B cell (primary cell): ENCODE results near the gene ARFGAP3. TPM values are rescaled to one million over a fixed set of nuclear protein-coding genes. Genes with fewer than 3 reads are reported as not detected.

Source experiments
- ATAC-seq: fragments of 200-7000 bp; cut with Tn5 transposase; one replicate; pipeline ENCODE4 v1.10.0; 2021; ENCODE audit warnings: low read depth, mild to moderate bottlenecking, moderate number of reproducible peaks, moderate library complexity
- CTCF ChIA-PET: fragments of 350-600 bp; sonication (Branson Sonifier 250); formaldehyde crosslinking; loops from one replicate; lab custom pipeline; 2021; ENCODE audit warnings: antibody characterized with exemption, inconsistent platforms; lab: Charles Lee
- POLR2A ChIA-PET: fragments of 350-600 bp; sonication (Branson Sonifier 250); formaldehyde crosslinking; loops from one replicate; lab custom pipeline; 2021; ENCODE audit warnings: antibody characterized with exemption; lab: Charles Lee
- DNase-seq: peaks from one replicate; pipeline ENCODE4 v3.0.0; 2013
- H2AFZ ChIP-seq: 2 replicates; pipeline ENCODE4 v1.6.1; 2012; ENCODE audit warnings: mild to moderate bottlenecking, low read depth, low read length; ENCODE audit not compliant: insufficient read depth, poor library complexity, severe bottlenecking
- H3K27ac ChIP-seq, 2 donors: 1 replicate in 1 of 2; 2 replicates in 1 of 2; pipeline ENCODE4 v1.5.1; 2012 to 2013; ENCODE audit warnings: low read length in 2 of 2, mild to moderate bottlenecking in 2 of 2, moderate library complexity in 1 of 2
- H3K27me3 ChIP-seq, 4 experiments: fragments of 200-600 bp in 1 of 4; sonication (generic) in 1 of 4; replicated peaks in 1 of 4; 1 replicate in 2 of 4; 2 replicates in 2 of 4; pipeline versions ENCODE4 v1.6.1 to v1.7.0; 2013 to 2016; ENCODE audit warnings: low read length in 3 of 4, mild to moderate bottlenecking in 2 of 4, mixed read lengths in 1 of 4, moderate library complexity in 1 of 4; ENCODE audit not compliant: insufficient read depth in 4 of 4, control insufficient read depth in 3 of 4; ENCODE audit errors: control extremely low read depth in 1 of 4
- H3K36me3 ChIP-seq, 2 experiments: replicated peaks in 1 of 2; 1 replicate in 1 of 2; 2 replicates in 1 of 2; pipeline versions ENCODE4 v1.6.1 to v1.7.1; 2013; ENCODE audit warnings: low read length in 1 of 2; ENCODE audit not compliant: insufficient read depth in 2 of 2, control insufficient read depth in 1 of 2; ENCODE audit errors: control extremely low read depth in 1 of 2, extremely low read depth in 1 of 2
- H3K4me1 ChIP-seq, 2 donors: fragments of 200-600 bp in 1 of 2; sonication (generic) in 1 of 2; 1 replicate in 1 of 2; 2 replicates in 1 of 2; pipeline versions ENCODE4 v1.5.1 to v1.6.1; 2013 to 2017; ENCODE audit warnings: low read length in 2 of 2; ENCODE audit not compliant: control insufficient read depth in 2 of 2, insufficient read depth in 2 of 2
- H3K4me2 ChIP-seq: replicated peaks from 2 replicates; pipeline ENCODE3; 2012; ENCODE audit warnings: mild to moderate bottlenecking, low read depth, low read length; ENCODE audit not compliant: poor library complexity, severe bottlenecking
- H3K4me3 ChIP-seq, 5 experiments: fragments of 200-600 bp in 1 of 5; sonication (generic) in 1 of 5; 1 replicate in 3 of 5; 2 replicates in 2 of 5; pipeline versions ENCODE4 v1.5.1 to v1.7.0; 2011 to 2016; ENCODE audit warnings: low read length in 4 of 5, mild to moderate bottlenecking in 4 of 5, low read depth in 2 of 5, control low read depth in 1 of 5, moderate library complexity in 1 of 5; ENCODE audit not compliant: insufficient read depth in 1 of 5; ENCODE audit errors: control extremely low read depth in 1 of 5, extremely low read depth in 1 of 5
- H3K79me2 ChIP-seq: fragments of 200-600 bp; sonication (generic); one replicate; pipeline ENCODE4 v1.6.0; 2016; ENCODE audit warnings: low read length; ENCODE audit not compliant: control insufficient read depth, insufficient read depth
- H3K9ac ChIP-seq: fragments of 200-600 bp; sonication (generic); 2 replicates; pipeline ENCODE4 v1.6.1; 2017; ENCODE audit warnings: mild to moderate bottlenecking, low read length, moderate library complexity
- H3K9me3 ChIP-seq, 3 donors: one replicate each; pipeline versions ENCODE4 v1.6.1 to v1.7.1; 2013; ENCODE audit warnings: low read length in 2 of 3; ENCODE audit not compliant: control insufficient read depth in 2 of 3, insufficient read depth in 1 of 3; ENCODE audit errors: control extremely low read depth in 1 of 3
- H4K20me1 ChIP-seq: 2 replicates; pipeline ENCODE4 v1.6.0; 2012; ENCODE audit warnings: mild to moderate bottlenecking, low read length; ENCODE audit not compliant: insufficient read depth, control insufficient read depth, poor library complexity, severe bottlenecking
- H3K27ac Mint-ChIP-seq: one replicate; pipeline ENCODE4 v1.8.0; 2021; ENCODE audit warnings: mixed read lengths
- H3K27me3 Mint-ChIP-seq: one replicate; pipeline ENCODE4 v1.8.0; 2021; ENCODE audit warnings: mixed read lengths
- H3K4me1 Mint-ChIP-seq: one replicate; pipeline ENCODE4 v1.8.0; 2021; ENCODE audit warnings: mixed read lengths
- H3K4me3 Mint-ChIP-seq: one replicate; pipeline ENCODE4 v1.8.0; 2021; ENCODE audit warnings: mixed read lengths
- H3K9me3 Mint-ChIP-seq: one replicate; pipeline ENCODE4 v1.8.0; 2022; ENCODE audit warnings: mixed read lengths; ENCODE audit not compliant: insufficient read depth
- EZH2 ChIP-seq: IDR thresholded peaks from 2 replicates; pipeline ENCODE4 v1.6.1; 2012; ENCODE audit warnings: borderline replicate concordance, low read depth, mild to moderate bottlenecking, moderate library complexity, low read length; ENCODE audit not compliant: insufficient read depth, poor library complexity, severe bottlenecking
- WGBS: methylation state at CpG from one replicate; pipeline ENCODE4 v1.1.5; 2013; ENCODE audit warnings: missing lambda C conversion rate; ENCODE audit not compliant: insufficient coverage; 5-methylcytosine and 5-hydroxymethylcytosine counted together
- intact Hi-C: fragments of 100-400 bp; cut with micrococcal nuclease; formaldehyde crosslinking; loops from one replicate; pipeline ENCODE4 v1.10.0; 2022
- polyA plus RNA-seq: library from polyadenylated mRNA; depleted of rRNA; stranded (reverse); fragments of >200 nt; gene quantifications from 2 replicates; pipeline ENCODE4 v1.2.3, GENCODE V29; 2012
- total RNA-seq, 2 donors: library from RNA; stranded (reverse); fragments of 120-200 nt in 1 of 2; gene quantifications; 1 replicate in 1 of 2; 2 replicates in 1 of 2; pipeline versions ENCODE4 v1.2.3 to v1.2.4, GENCODE V29; 2013 to 2022
- TF ChIP-seq, protein P1 (sequence below): fragments of 200-600 bp; IDR thresholded peaks from one replicate; pipeline ENCODE4 v1.8.0; 2022; ENCODE audit warnings: antibody characterized with exemption, mild to moderate bottlenecking

The ARFGAP3 gene
- total and polyA plus RNA-seq, 2 donors (not counting 1 experiment from before 2014, with no cell fraction given): 10.7 to 33.2 TPM

DNA sequence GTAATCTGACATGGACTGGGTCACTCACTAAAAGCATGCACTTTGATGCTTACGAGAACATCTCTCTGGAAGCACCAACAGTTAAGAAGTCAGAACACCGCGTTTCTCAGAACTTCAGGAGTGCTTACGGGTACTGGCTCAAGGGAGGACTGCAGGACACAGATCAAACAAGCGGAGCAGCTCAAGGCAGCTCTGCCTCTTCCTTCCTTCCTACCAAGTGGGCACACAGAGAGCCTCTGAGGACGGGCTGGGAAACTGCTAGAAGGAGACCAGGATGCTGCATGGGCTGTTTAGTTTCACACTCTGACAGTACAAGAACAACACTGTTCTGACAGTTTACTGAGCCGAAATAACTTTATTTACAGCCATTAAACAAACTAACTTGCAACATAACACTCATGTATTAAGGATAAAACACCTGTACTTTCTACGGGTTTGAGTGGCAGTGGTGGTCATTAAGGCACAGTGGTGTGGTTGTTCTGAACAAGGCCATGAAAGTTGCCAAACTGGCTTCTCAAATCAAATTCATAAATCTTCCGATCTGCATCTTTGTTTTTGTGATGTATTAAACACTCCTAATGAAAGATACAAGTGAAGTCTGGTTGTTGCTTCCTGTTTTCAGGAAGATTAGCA is 37.5 kb downstream of the ARFGAP3 start:
- no peak for TF ChIP-seq EZH2
- TF ChIP-seq, protein P1, sequence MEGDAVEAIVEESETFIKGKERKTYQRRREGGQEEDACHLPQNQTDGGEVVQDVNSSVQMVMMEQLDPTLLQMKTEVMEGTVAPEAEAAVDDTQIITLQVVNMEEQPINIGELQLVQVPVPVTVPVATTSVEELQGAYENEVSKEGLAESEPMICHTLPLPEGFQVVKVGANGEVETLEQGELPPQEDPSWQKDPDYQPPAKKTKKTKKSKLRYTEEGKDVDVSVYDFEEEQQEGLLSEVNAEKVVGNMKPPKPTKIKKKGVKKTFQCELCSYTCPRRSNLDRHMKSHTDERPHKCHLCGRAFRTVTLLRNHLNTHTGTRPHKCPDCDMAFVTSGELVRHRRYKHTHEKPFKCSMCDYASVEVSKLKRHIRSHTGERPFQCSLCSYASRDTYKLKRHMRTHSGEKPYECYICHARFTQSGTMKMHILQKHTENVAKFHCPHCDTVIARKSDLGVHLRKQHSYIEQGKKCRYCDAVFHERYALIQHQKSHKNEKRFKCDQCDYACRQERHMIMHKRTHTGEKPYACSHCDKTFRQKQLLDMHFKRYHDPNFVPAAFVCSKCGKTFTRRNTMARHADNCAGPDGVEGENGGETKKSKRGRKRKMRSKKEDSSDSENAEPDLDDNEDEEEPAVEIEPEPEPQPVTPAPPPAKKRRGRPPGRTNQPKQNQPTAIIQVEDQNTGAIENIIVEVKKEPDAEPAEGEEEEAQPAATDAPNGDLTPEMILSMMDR: no peak
- intact Hi-C loops: loop anchor here (1.0 to 2.0 kb wide), 3 partner anchors 39 to 199 kb away; no protein-coding TSS in a partner anchor
- POLR2A ChIA-PET: interaction anchor here (1.6 kb wide), 1 partner anchor 205 kb away, joined by 4 read pairs; the partner anchor contains the start of gene POLDIP3
- Histone ChIP-seq H2AFZ (no peak overlapping the region), H3K27ac (no peak overlapping the region), H4K20me1 (no peaks in the 10 kb centered on the region), H3K4me1 (peaks cover 0 to 4% of the 10 kb centered on the region in 2 donors), H3K4me3 (no peak overlapping the region), H3K4me2 (no peak overlapping the region), H3K9ac (no peak overlapping the region), H3K36me3 (peaks cover 10 to 23% of the 10 kb centered on the region in 2 experiments), H3K27me3 (no peaks in the 10 kb centered on the region), H3K9me3 (peaks cover 0 to 2% (median 0%) of the 10 kb centered on the region in 3 donors), H3K79me2 (no peaks in the 10 kb centered on the region)
- Mint-ChIP-seq H3K4me3 (no peak overlapping the region), H3K27ac (no peak overlapping the region), H3K9me3 (peaks cover 2% of the 10 kb centered on the region), H3K27me3 (no peaks in the 10 kb centered on the region), H3K4me1 (peaks cover 4% of the 10 kb centered on the region)
- ATAC-seq: no peak
- DNase-seq: no peak
- CTCF ChIA-PET: interaction anchor here (0.7 to 2.2 kb wide), 14 partner anchors 13 to 204 kb away, joined by 3 to 15 read pairs (median 4); partner anchors contain the start of gene POLDIP3
- WGBS: 86% methylated on average over 6 of the region's 9 CpGs

DNA sequence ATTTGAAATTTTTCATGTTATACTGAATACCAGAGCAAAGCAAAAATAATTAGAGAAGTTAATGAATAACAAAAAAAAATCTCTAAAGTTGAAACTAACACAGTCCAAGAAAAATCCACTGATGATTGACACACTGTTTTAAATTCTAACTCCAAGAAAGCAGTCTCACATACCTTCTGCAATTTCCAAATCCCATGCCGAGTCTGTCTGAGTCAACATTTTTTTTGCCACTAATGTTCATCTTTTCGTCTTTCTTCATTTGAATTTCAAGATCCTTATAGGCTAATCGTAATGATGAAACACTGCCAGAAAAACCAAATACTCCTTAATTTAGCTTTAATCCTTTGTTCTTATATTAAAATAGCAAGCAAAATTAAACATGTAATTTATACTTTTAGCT is 39.5 kb downstream of the ARFGAP3 start:
- POLR2A ChIA-PET: no interaction called here
- intact Hi-C loops: no loop called here

More for the DNA sequence above, 39.5 kb downstream of the ARFGAP3 start:
- 100% methylated on average over 2 of the region's 3 CpGs for WGBS
- CTCF ChIA-PET: interaction anchor here (1.3 to 2.5 kb wide), 3 partner anchors 50 to 196 kb away, joined by 4 to 9 read pairs (median 9); no protein-coding TSS in a partner anchor
- Mint-ChIP-seq H3K27me3 (no peaks in the 10 kb centered on the region), H3K4me3 (no peak overlapping the region), H3K4me1 (peaks cover 4% of the 10 kb centered on the region), H3K9me3 (peaks cover 2% of the 10 kb centered on the region), H3K27ac (no peak overlapping the region)
- Histone ChIP-seq H3K9ac (no peak overlapping the region), H3K9me3 (peaks cover 0 to 2% (median 0%) of the 10 kb centered on the region in 3 donors), H4K20me1 (no peaks in the 10 kb centered on the region), H3K4me1 (peaks cover 0 to 4% of the 10 kb centered on the region in 2 donors), H3K4me2 (no peak overlapping the region), H3K36me3 (peaks cover 11 to 24% of the 10 kb centered on the region in 2 experiments), H3K27me3 (no peaks in the 10 kb centered on the region), H3K79me2 (no peaks in the 10 kb centered on the region), H3K4me3 (no peak overlapping the region), H2AFZ (no peak overlapping the region), H3K27ac (no peak overlapping the region)
- TF ChIP-seq EZH2: no peak
- TF ChIP-seq, protein P1: no peak
- no peak for DNase-seq
- no peak for ATAC-seq
